ENCODE results near the gene KCNH1.
"Not testable (repeated sequence)": the region's sequence is repeated elsewhere in the genome, so short reads cannot be mapped to it uniquely, and the experiment has no call there.

KCNH1 gene

DNA sequence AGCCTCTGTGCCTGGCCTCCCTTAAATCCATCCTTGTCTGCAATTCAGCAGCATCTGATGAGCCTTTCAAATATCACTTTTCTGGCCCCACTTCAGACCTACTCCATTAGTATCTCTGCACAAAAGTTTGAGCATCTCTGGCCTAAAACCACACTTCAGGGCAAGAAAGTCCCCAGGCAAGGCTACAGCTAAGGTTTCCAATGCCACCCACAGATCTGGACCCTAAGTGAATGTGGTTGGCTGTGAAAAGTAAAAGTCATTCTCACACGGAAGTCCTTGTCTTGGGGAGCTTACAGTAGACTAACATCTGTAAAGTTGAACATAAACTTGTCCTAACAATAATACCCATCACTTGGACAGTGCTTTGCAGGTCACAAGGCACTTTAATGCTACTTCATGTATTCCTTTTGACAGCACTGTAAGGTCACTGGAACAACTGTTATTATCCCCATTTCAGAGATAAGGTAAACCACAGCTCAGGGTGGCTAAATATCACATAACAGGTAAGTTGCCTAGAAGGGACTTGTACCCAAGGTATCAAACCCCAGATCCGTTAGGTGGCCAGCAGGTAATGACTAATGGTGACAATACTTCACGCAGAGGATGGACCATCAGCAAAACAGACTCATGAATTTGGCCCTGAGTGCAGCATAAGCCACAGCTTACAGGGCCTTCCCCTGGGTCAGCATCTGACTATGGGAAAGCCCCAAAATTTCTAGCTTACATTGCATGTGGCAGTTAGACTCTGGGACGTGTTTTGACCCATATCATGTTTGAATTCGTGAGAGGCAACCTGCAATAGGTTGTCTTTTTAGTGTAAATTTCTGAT, 449.3 kb downstream of the KCNH1 start:
- DNase-seq (ENCODE audit: low spot score): no peak

DNA sequence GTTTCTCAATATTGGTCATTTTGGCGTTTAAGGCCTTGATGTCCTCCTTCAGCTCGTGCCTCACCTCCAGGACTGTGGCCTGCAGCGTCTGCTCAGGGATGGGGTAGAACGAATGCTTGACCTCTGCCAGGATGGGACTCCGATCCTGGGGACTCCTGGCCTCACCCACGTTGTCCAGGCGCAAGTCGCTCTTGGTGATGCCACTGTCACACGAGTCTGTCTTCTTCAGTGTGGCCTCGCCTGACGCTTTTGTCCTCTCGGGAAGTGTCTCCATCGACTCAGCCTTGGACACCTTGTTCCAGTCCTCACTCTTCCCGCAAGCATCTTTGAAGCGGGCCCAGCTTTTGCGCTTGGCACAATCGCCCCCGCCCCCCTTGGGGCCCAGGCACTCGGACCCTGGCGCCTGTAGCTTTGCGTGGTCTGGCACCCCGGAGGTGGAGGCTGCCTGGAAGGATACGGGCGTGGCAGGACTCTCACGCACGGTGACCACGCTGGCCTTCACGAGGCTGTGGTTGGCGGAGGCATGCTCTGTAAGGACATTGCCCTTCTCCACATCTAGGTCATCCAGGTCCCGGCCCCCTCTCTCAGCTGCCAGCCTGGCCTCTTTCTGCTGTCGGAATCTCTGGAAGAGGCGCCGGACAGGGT, 450.4 kb downstream of the KCNH1 start:
- DNase-seq (ENCODE audit: low spot score): no peak

DNA sequence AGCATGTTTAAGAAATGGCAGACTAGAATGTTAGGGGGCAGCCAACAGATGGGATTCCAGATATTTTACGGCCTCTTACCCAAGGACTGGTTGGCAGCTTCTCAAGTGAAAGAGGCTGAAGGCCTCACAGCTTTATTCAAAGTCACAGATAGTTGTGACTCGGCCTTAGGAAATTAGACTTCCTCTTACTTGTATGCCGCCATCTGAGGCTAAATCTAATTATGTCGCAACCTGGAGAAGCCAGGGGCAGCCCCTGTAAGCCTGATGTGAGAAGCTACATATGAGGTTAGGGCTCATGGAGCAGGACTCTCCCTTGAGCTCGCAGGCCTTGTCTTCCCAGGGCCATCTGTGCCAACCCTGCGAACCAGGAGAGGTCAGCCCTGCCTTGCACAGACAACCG, 452.8 kb downstream of the KCNH1 start:
- DNase-seq (ENCODE audit: low spot score): no peak

DNA sequence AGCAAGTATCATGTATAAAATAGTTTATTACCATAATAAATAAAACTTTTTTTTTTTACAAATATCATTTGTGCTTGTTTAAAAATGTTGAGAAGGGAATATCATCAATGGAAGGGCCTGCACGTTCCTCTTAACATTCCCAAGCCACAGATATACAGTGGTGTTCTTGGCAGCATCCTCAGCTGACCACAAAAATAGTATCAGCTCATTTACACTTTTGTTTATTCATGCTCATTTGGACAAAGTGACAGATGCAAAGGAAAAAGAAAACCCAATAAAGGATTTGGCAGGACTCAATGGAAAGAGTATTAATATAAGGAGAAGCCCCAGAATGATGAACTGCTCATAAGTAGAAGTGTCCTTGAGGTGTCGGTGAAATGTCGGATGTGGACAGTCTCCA, 455.6 kb downstream of the KCNH1 start:
- DNase-seq (ENCODE audit: low spot score): no peak

DNA sequence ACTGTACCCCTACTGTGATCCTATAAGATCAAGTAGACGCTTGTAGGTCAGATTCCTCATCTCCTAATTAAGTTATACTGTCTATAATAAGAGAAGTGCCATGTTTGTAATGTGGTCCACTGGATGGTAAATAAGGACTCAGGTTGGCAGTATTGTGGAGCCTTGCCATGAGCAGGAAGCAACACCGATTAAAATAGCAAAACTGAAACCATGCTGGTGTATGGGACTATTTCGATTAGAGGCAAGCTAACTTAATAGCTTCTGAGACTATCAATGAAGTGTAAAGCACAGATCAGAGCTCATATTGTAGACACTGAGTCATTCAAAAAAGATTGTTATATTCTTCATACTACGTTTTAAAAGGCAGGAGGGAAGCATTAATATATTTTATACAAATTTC, 456.4 kb downstream of the KCNH1 start:
- DNase-seq (ENCODE audit: low spot score): no peak

DNA sequence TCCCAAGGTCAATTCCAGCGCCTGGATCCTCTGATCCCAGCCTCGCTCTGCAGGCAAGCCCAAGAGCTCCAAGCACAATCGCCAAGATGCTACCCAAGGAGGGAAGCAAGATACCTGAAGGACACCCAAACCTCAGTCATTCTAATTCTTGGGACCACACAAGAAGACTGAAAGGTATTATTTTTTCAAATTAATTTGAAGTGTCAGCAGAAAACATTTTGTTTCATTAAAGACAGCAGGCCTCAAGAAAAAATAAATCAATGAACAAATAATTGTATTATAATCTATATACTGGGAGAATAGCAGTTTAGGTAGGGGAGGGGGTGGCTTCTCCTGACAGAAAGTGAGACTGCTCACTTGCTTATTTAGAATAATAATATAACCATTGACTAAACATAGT, 457.4 kb downstream of the KCNH1 start:
- DNase-seq (ENCODE audit: low spot score): no peak

DNA sequence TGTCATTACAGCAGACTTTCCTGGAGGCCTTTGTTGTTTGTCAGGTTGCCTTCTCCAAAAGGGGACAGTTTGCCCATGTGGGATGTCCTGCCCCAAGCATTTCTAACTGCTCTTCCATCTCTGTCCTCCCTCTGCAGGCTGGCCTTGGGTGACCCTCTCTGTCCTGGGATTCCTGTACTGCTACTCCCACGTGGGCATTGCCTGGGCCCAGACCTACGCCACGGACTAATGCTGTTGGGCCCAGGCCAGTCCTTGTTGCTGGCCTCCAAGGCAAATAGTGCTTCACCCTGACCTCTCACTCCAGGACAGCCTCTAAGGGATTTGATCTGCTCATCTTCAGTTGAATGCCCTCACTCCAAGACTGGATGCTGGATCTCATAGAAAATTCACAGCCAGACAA, 459.8 kb downstream of the KCNH1 start:
- DNase-seq (ENCODE audit: low spot score): no peak

DNA sequence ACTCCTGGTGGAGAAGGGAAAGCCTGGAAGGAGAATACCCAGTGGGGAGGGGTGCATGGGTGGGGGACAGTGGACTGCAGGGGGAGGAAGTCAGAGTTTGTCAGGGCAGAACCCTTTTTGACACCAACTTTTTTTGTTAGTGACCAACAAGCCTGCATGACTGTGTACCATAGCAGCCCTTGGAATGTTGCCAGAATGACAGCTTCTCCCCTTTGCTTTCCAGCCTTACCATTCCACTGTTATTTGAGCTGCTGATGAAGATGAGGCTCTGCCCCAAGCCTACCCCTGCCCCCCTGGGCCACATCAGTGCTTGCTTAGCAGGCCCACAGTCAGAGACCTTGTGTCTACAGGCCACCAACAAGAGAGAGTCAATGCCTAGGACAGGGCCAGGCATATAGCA, 464.0 kb downstream of the KCNH1 start:
- no peak for DNase-seq (ENCODE audit: low spot score)

DNA sequence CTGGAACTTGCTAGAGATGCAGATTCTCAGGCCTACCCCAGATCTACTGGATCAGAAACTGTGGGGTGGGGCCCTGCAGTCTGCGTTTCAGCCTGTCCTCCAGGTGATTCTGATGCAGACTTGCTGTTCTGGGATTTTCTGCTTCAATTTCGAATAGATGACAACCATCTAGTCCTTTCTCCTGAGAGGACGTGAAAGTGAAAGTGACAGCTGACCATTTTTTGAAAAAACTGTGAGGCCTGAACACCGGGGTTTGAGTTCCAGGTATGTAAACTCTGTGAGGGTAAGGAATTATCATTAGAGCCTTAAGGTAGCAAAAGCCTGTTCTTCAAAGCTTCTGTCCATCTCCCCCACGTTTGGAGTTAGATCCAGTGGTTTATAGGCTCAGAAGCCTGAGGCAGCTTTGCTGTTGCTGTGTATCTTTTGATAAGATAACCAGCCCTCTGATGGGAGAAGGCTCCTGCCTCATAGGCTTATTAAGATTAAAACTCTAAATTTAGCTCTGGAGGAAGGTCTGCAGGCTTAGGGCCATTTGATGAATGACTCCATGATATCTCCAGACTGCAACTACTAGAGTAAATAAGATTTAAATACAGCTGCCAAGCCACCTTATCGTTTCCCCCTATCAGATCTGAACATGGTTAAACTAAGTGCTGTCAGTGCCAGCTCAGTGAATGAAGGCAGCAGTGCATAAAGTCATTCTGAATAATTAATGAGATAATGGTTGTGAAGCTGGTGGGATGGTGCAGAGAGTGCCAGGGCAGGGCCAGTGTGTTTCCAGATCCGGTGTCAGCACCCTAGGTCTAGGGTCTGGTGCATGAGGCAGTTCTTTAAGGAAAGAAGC, 470.0 kb downstream of the KCNH1 start:
- no peak for DNase-seq (ENCODE audit: low spot score)

DNA sequence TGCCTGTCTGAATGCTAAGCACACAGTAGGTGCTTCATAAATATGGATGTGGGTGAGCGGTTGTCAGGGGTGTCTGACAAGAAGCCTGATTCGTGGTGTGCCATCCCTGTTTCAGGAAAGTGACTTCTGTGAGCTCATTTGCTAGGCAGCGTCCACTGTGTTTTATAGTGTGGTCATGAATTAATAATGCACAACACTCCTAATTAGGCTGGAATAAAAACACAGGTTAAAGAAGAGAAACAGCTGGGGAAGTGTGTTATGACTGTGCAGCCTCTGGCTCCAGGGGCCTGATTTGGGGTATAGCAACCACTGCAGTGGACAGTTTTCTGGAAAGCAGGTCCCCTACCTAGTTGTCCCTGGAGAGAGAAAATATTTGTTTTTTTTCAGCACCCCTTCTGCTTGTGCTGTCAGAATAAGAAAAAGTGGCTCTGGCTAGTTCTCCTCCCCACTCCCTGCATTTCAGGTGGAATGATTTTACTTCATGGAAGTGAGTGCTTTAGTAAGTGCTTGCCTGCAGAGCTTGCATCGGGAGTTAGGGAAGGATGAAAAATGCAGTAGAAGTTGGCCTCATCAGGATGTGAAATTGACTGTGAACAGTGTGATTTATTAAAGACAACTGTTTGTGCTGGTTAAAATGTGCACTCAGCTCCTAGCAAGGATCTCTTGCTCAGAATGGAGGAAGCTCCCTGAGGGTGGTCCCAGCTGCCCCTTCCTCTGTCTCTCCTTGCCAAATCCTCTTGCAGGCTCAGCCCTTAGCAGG, 471.5 kb downstream of the KCNH1 start:
- no peak for DNase-seq (ENCODE audit: low spot score)

DNA sequence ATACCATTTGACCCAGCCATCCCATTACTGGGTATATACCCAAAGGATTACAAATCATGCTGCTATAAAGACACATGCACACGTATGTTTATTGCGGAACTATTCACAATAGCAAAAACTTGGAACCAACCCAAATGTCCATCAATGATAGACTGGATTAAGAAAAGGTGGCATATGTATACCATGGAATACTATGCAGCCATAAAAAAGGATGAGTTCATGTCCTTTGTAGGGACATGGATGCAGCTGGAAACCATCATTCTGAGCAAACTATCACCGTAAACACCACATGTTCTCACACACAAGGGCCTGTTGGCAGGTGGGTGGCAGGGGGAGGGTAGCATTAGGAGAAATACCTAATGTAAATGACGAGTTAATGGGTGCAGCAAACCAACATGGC, 472.4 kb downstream of the KCNH1 start:
- not testable (repeated sequence) for DNase-seq (ENCODE audit: low spot score)

DNA sequence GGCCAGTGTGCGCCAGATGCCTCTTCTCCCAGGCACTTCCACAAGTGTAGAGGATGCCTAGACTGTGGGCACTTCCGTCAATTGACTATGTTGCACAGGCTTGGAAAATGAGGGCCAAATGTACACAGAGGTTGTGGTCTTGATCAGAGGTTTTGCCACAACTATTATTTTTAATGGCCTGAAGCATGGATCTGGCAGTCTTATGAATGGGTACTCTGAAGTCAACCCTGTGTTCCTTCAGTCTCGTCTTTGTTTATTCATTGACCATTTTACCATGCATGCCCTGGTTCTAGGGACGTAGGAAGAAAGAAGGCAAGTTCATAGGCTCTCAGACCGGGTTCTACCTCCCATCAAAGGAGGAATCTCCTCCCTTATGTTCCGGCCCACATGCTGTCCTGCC, 476.1 kb downstream of the KCNH1 start:
- DNase-seq (ENCODE audit: low spot score): no peak

DNA sequence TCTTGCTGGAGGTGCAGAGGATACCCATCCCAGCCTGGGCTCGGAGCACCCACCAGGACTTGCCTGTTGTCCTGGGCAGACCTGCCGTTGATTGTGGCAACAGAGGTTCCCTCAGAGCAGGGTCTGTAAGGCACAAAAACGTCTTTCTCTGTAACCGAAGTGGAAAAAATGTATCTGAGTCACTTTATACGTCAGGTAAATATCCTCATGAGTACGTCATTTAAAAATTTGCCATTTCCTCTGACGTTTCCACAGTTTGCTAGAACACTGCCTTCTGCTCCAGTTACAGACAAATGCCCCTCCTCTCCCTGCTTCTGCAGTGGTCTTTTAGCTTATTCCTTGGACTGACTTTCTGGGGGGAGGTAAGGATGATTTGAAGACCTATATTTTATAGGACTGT, 478.4 kb downstream of the KCNH1 start:
- no peak for DNase-seq (ENCODE audit: low spot score)

DNA sequence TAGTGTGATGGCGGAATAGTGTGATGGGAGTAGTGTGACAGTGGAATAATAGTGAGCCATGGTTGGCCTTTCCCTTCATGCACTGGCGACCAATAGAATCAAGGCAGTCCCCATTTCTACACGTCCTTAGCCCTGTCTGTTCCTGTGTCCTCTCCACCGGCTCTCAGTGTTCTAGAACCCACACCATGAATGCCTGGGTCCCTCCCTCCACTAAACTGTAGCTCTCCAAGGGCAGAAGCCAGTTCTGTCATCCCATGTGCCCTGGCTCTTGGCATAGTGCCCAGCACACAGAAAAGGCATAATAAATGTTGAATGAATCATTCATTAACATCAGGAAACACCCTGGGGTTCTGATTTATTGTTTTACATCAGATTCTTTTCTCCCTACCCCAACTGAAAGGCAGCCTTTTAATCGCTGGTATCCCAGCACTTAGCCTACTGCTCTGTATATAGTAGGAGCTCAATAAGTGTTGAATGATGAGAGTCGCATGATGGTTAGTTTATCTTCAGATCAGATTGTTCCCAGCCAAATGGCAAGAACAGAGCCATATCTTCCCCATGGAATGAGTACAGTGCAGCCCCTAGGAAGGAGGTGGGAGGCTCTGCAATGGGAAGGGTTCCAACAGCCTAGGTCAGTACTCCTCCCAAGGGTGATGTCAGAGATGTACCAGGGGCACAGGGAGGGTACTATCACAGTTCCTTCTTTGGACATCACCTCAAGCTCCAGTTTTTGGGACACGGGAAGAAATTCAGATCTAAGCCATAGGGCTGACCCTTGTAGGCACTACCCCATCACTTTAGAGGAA, 479.6 kb downstream of the KCNH1 start:
- no peak for DNase-seq (ENCODE audit: low spot score)

DNA sequence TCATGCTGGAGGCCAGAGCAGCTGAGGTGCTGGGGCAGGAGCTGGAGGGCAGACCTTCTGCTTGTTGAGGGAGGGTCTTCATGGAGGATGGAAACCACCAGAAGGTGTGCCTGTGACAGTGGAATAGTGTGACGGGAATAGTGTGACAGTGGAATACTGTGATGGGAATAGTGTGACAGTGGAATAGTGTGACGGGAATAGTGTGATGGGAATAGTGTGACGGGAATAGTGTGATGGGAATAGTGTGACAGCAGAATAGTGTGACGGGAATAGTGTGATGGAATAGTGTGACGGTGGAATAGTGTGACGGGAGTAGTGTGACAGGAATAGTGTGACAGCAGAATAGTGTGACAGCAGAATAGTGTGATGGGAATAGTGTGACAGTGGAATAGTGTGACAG, 480.2 kb downstream of the KCNH1 start:
- DNase-seq (ENCODE audit: low spot score): no peak

DNA sequence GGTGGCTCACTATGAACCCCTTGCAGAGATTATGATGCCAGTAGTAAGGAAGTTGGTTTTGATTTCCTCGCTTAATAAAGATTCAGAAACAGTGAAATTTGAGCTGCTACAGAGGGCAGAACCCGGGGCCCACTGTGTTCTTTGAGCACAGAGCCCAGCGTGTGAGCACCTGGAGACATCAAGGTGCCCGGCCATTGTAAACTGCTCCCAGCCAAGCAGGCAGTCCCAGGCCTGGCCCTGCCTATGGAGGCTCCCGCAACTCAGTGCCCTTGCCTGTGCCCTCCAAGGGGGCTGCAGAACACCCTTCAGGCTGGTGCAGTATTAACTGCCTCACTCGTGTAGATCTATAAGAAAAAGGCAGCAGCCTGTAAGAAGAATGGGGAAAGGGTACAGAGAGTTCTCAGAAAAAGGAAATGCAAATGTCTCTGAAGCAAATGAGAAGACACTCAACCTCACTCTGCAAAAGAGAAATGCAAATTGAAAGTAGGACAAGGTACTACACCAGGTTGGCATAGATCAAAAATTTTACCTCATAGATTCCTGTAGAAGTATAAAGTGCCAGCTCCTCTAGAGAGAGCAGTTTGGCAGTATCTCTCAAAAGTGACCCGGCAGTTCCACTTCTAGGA, 481.5 kb downstream of the KCNH1 start:
- DNase-seq (ENCODE audit: low spot score): no peak

DNA sequence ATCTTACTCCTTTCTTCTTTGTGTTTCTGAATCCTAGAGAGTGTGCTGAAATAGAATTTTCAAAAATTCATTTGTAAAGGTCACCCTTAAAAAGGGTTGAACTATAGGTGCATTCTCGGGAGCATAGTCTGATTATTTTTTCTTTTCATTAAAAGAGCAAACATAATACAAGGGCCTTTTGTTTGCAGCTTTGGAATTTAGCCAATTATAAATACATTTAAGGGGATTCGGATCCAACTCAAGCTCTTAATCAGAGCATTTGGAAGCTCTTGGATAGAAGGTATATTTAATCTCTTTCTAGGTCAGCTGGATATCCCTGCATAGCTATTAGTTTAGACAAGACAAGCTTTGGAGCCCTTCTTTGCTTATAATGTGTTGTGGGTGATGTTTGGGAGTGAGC, 483.5 kb downstream of the KCNH1 start:
- DNase-seq (ENCODE audit: low spot score): no peak

DNA sequence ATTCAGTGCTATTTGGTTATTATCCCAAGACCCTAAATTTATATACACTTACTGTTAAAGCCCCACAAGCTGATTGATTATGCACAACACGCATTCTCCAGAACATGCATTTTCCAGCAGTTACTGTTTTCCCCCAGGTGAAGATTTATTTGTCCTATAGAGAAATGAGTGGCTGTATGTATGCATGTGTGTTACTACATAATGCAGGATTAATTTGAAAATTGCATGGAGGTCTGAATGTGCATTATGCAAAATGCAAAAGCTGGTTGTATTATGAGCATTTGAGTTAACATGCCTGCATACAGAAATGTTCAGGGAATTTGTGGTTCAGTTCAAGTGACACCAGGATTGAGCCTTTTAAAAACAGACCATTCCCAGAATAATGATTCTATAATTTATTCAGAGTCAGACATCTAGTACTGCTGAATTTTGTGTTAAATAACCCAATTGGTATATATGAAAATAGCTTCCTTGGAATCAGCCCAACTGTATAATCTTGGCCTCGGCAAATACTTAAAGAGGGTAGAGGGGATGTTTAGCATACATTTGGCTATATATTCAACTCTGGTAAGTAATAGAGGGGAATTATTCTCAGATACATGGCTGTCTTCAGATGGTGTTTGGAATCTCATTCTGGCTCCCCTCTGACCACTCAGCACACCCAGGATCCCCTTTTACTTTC, 485.2 kb downstream of the KCNH1 start:
- DNase-seq (ENCODE audit: low spot score): no peak

DNA sequence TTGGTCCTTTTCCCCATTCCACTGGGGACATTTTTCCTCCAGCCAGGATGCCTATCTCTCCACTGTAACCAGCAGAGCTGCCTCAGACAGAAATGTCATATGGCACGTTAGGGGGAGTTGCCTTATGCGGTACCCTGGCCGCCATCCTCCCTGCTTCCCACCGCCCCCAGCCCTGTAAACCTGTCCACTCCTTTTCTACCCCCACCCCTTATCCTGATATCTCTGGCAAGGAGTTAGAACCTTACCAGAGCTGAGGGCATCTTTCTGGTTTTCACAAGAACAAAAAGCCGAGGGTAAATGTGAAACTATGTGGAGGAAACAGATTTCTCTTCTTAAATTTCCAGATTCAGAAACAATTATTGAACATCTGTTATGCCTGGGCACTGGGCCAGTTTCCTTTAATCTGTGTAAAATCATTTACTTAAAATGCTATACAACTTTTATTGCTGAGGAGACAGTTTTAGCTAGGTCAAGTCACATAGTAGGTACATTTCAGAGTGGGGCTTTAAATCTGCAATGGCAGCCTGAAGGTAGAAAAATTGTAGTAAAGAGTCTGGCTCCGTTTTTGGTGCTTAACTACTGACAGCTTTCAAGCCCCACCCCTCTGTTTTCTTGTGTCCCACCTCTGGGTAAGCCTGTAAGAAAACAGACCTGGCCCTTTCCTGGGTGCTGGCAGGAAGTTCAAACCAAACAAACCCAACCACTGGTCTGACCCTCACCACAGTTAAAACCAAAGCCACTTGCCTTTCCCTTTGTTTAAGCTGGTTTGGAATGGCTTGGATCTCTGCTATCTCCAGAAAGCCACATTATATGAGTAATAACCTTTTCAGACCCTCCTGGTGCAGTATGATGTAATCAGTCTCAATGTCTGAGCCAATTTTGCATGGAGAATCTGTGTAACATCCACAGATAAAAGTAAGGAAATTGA, 486.3 kb downstream of the KCNH1 start:
- DNase-seq (ENCODE audit: low spot score): no peak
